SK-N-SH (cell line): ENCODE results near the gene PHACTR3.

ENCODE experiments used
- CTCF ChIP-seq: fragments of 200-600 bp; sonication (generic); IDR thresholded peaks from 2 replicates; pipeline ENCODE4 v1.6.1; 2017; ENCODE audit warnings: antibody characterized with exemption, mild to moderate bottlenecking, moderate library complexity
- EZH2phosphoT487 ChIP-seq: fragments of 200-600 bp; sonication (generic); IDR thresholded peaks from 2 replicates; pipeline ENCODE4 v1.6.1; 2017; ENCODE audit warnings: low read depth, mixed run types, mild to moderate bottlenecking, antibody characterized with exemption, moderate library complexity, borderline replicate concordance
- NFIC ChIP-seq: IDR thresholded peaks from 2 replicates; pipeline ENCODE4 v1.4.0; 2012; ENCODE audit warnings: borderline replicate concordance
- RCOR1 ChIP-seq: fragments of 150-350 bp; IDR thresholded peaks from 2 replicates; pipeline ENCODE4 v1.6.1; 2017; ENCODE audit warnings: antibody characterized with exemption, low read length
- RXRA ChIP-seq: IDR thresholded peaks from 2 replicates; pipeline ENCODE4 v1.4.0; 2012; ENCODE audit warnings: low read depth, mild to moderate bottlenecking, borderline replicate concordance
- TAF1 ChIP-seq: IDR thresholded peaks from 2 replicates; pipeline ENCODE4 v1.6.1; 2012; ENCODE audit warnings: low read depth, mild to moderate bottlenecking, low read length, moderate library complexity, borderline replicate concordance
- TCF12 ChIP-seq: IDR thresholded peaks from 2 replicates; pipeline ENCODE4 v1.4.0; 2012
- TF ChIP-seq, protein P1 (sequence below): IDR thresholded peaks from 2 replicates; pipeline ENCODE4 v1.4.0; 2012; ENCODE audit warnings: low read depth

- no peak for TF ChIP-seq CTCF
- no peak for TF ChIP-seq RCOR1
- TF ChIP-seq, protein P1, sequence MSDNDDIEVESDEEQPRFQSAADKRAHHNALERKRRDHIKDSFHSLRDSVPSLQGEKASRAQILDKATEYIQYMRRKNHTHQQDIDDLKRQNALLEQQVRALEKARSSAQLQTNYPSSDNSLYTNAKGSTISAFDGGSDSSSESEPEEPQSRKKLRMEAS, result no peak
- no peak for TF ChIP-seq RXRA
- no peak for TF ChIP-seq EZH2phosphoT487
- TF ChIP-seq NFIC, result no peak
- TF ChIP-seq TCF12, result no peak
- no peak for TF ChIP-seq TAF1
These were observed 182.6 kb downstream of the PHACTR3 start for GRCh38 chr20:59786801-59787537.
